MM.1S (cell line): Measurements from ENCODE around the gene RPS15A.
"Not testable (repeated sequence)": the region's sequence is repeated elsewhere in the genome, so short reads cannot be mapped to it uniquely, and the experiment has no call there.

Experiments
- CTCF ChIP-seq: fragments of 300-600 bp; sonication (generic); IDR thresholded peaks from 2 replicates; pipeline ENCODE4 v1.5.1; 2016; ENCODE audit warnings: antibody characterized with exemption, low read length, mixed read lengths
- EZH2 ChIP-seq: fragments of 300-600 bp; sonication (generic); optimal IDR thresholded peaks from 2 replicates; pipeline ENCODE3; 2017; ENCODE audit warnings: low read depth, mild to moderate bottlenecking, antibody characterized with exemption, low read length, mixed read lengths

- TF ChIP-seq CTCF, EZH2: not testable (repeated sequence)
These were observed 55.9 kb downstream of the RPS15A start for GRCh38 chr16:18734279-18734678.
